ENCODE measurements around the gene TRIM44.

The TRIM44 gene

GRCh38 chr11:35618497-35619115, 44.0 kb upstream of the TRIM44 start:
- H3K27ac ChIP-seq = no peak overlapping the region
- no peak for TF ChIP-seq ZFX (IDR thresholded peaks at IDR 0.05; ENCODE audit: borderline replicate concordance)
- no peak for TF ChIP-seq CTCF (IDR thresholded peaks at IDR 0.05)

GRCh38 chr11:35619116-35619854, 43.3 kb upstream of the TRIM44 start:
- no peak overlapping the region for H3K27ac ChIP-seq
- peak; percentile 42 for TF ChIP-seq CTCF (IDR thresholded peaks at IDR 0.05)
- no peak for TF ChIP-seq ZFX (IDR thresholded peaks at IDR 0.05; ENCODE audit: borderline replicate concordance)

- no peak; the same call in 1 of the 2 replicates for TF ChIP-seq CTCF (IDR thresholded peaks at IDR 0.05)
- no peak for TF ChIP-seq ZFX (IDR thresholded peaks at IDR 0.05; ENCODE audit: borderline replicate concordance)
- H3K27ac ChIP-seq = no peak overlapping the region
Observed at GRCh38 chr11:35619855-35620640, 42.5 kb upstream of the TRIM44 start.

GRCh38 chr11:35620795-35621194, 41.8 kb upstream of the TRIM44 start:
- TF ChIP-seq ZFX (IDR thresholded peaks at IDR 0.05; ENCODE audit: borderline replicate concordance) (no peak), CTCF (IDR thresholded peaks at IDR 0.05) (no peak)
- H3K27ac ChIP-seq = no peak overlapping the region

- TF ChIP-seq ZFX (IDR thresholded peaks at IDR 0.05; ENCODE audit: borderline replicate concordance) = no peak
- TF ChIP-seq CTCF (IDR thresholded peaks at IDR 0.05) = no peak
Observed at GRCh38 chr11:35621620-35622019, 41.0 kb upstream of the TRIM44 start.

GRCh38 chr11:35622070-35622469, 40.5 kb upstream of the TRIM44 start:
- H3K27ac ChIP-seq = no peak overlapping the region
- no peak for TF ChIP-seq ZFX (IDR thresholded peaks at IDR 0.05; ENCODE audit: borderline replicate concordance)
- TF ChIP-seq CTCF (IDR thresholded peaks at IDR 0.05) = no peak

More at GRCh38 chr11:35621620-35622019, 41.0 kb upstream of the TRIM44 start:
- no peak overlapping the region for H3K27ac ChIP-seq
